ENCODE results near the gene SPEN. TPM values are rescaled to one million over a fixed set of nuclear protein-coding genes. Genes with fewer than 3 reads are reported as not detected.
A peak's percentile ranks its signal among the peaks of the same experiment; 100 is the strongest.

Gene SPEN
- total RNA-seq, 1 donor from 2014 or later = 35.0 TPM

DNA sequence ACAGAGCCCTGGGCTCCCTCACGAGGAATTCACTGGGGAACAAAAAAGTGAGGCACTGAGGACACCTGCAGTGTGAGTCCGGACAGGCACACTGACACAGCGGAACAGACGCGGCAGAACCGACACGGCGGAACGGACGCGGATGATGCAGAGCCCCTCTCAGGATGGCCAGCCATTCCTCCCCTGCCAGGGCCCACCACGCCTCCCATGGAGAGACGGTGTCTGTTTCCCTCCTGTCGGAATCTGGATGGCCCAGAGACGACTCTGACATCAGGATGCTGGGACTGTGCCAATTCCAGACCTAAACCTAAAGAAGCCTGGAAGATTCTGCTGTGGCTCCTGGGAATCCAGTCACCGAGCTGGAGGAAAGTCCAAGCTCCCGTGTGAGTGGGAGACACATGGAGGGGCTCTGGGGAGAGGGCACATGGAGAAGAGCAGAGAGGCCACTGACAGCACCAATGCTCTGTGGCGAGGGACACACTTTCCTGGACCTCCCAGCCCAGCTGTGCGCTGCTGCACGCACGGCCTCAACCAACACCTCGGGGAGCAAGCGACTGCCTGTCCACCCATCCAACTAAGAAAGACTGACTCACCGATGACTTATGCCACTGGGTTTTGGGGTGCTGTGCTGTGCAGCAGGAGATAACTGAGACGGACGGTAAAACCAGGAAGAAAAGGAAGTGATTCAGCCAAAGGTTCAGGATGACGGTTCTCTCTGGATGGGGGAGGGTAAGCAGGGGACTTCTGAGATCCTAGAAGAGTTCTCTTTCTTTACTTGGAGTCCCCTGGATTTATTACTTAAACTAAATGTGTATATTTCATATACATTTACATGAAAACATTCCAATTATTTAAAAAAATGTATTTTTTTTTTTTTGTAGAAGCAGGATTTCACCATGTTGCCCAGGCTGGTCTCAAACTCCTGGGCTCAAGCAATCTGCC lies 105.1 kb downstream of the SPEN start:
- H3K4me3 ChIP-seq (ENCODE audit: insufficient read depth, low read depth, low read length) = peak overlapping the region; percentile 5
- H3K9ac ChIP-seq (ENCODE audit: low read length) = peak overlapping the region; percentile 98
- peaks cover 21% of the 10 kb centered on the region for H4K20me1 ChIP-seq (ENCODE audit: insufficient read depth, low read length)
- DNase-seq (ENCODE audit: low read depth) (peak; percentile 97), FAIRE-seq (peak; percentile 67)
- Mint-ChIP-seq H3K36me3 (ENCODE audit: low read depth, unreplicated experiment) (peaks cover 7% of the 10 kb centered on the region), H3K27me3 (ENCODE audit: low read depth, unreplicated experiment) (no peaks in the 10 kb centered on the region), H3K9me3 (ENCODE audit: unreplicated experiment) (no peaks in the 10 kb centered on the region), H3K4me3 (ENCODE audit: unreplicated experiment) (peak overlapping the region; percentile 64), H3K27ac (ENCODE audit: unreplicated experiment) (peak overlapping the region; percentile 60), H3K4me1 (ENCODE audit: low read depth, unreplicated experiment) (peaks cover 70% of the 10 kb centered on the region)
- H3K4me2 ChIP-seq (ENCODE audit: low read length) = peak overlapping the region; percentile 91
- H3K4me1 ChIP-seq (ENCODE audit: insufficient read depth, low read length) = peaks cover 79% of the 10 kb centered on the region
- no peak for TF ChIP-seq EZH2 (IDR thresholded peaks at IDR 0.05; ENCODE audit: insufficient read depth, low read length)
- TF ChIP-seq, protein P1, sequence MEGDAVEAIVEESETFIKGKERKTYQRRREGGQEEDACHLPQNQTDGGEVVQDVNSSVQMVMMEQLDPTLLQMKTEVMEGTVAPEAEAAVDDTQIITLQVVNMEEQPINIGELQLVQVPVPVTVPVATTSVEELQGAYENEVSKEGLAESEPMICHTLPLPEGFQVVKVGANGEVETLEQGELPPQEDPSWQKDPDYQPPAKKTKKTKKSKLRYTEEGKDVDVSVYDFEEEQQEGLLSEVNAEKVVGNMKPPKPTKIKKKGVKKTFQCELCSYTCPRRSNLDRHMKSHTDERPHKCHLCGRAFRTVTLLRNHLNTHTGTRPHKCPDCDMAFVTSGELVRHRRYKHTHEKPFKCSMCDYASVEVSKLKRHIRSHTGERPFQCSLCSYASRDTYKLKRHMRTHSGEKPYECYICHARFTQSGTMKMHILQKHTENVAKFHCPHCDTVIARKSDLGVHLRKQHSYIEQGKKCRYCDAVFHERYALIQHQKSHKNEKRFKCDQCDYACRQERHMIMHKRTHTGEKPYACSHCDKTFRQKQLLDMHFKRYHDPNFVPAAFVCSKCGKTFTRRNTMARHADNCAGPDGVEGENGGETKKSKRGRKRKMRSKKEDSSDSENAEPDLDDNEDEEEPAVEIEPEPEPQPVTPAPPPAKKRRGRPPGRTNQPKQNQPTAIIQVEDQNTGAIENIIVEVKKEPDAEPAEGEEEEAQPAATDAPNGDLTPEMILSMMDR (IDR thresholded peaks at IDR 0.05; ENCODE audit: insufficient read depth, low read depth, low read length) = no peak
- no peaks in the 10 kb centered on the region for H3K36me3 ChIP-seq (ENCODE audit: insufficient read depth, low read length)
- H2AFZ ChIP-seq (ENCODE audit: low read depth, low read length) = no peak overlapping the region
- peak overlapping the region; percentile 100 for H3K27ac ChIP-seq (ENCODE audit: low read depth, low read length)
- no peaks in the 10 kb centered on the region for H3K27me3 ChIP-seq (ENCODE audit: insufficient read depth, low read length)
- peaks cover 77% of the 10 kb centered on the region for H3K79me2 ChIP-seq (ENCODE audit: insufficient read depth, low read length)
- no peaks in the 10 kb centered on the region for H3K9me3 ChIP-seq (ENCODE audit: insufficient read depth, low read depth, low read length)

DNA sequence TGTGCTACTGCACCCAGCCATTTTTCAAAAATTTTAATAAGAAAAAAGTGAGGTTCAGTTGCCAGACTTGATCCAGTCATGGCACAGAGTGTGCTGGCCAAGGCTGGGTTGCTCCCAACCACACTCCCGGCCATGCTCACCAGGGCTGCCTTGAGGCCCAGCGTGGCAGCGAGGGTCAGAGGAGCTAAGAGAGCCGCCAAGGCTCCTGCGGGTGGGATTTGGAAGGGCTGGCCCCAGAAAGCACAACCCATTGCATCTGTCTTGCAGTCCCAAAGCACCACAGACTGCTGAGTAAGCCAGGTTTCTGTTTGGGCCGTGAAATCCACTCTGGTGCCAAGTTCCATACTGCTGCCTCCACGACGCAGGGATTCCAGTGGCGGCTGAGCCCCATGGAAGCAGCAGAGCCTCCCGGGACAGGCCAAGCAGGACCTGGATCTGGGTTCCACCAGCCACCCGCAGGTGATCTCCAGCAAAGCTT lies 105.8 kb downstream of the SPEN start:
- TF ChIP-seq, protein P1 (IDR thresholded peaks at IDR 0.05; ENCODE audit: insufficient read depth, low read depth, low read length) = no peak
- no peak for TF ChIP-seq EZH2 (IDR thresholded peaks at IDR 0.05; ENCODE audit: insufficient read depth, low read length)
- peak; percentile 60 for DNase-seq (ENCODE audit: low read depth)
- Mint-ChIP-seq H3K27ac (ENCODE audit: unreplicated experiment) (peak overlapping the region; percentile 34), H3K9me3 (ENCODE audit: unreplicated experiment) (no peaks in the 10 kb centered on the region), H3K36me3 (ENCODE audit: low read depth, unreplicated experiment) (peaks cover 6% of the 10 kb centered on the region), H3K4me1 (ENCODE audit: low read depth, unreplicated experiment) (peaks cover 73% of the 10 kb centered on the region), H3K27me3 (ENCODE audit: low read depth, unreplicated experiment) (no peaks in the 10 kb centered on the region), H3K4me3 (ENCODE audit: unreplicated experiment) (no peak overlapping the region)
- peaks cover 80% of the 10 kb centered on the region for H3K4me1 ChIP-seq (ENCODE audit: insufficient read depth, low read length)
- H3K9me3 ChIP-seq (ENCODE audit: insufficient read depth, low read depth, low read length) = no peaks in the 10 kb centered on the region
- no peaks in the 10 kb centered on the region for H3K36me3 ChIP-seq (ENCODE audit: insufficient read depth, low read length)
- peaks cover 22% of the 10 kb centered on the region for H4K20me1 ChIP-seq (ENCODE audit: insufficient read depth, low read length)
- H3K27me3 ChIP-seq (ENCODE audit: insufficient read depth, low read length) = no peaks in the 10 kb centered on the region
- peaks cover 77% of the 10 kb centered on the region for H3K79me2 ChIP-seq (ENCODE audit: insufficient read depth, low read length)
- FAIRE-seq = no peak
- H3K9ac ChIP-seq (ENCODE audit: low read length) = peak overlapping the region; percentile 46
- peak overlapping the region; percentile 91 for H3K4me2 ChIP-seq (ENCODE audit: low read length)
- peak overlapping the region; percentile 100 for H3K27ac ChIP-seq (ENCODE audit: low read depth, low read length)
- H3K4me3 ChIP-seq (ENCODE audit: insufficient read depth, low read depth, low read length) = no peak overlapping the region
- no peak overlapping the region for H2AFZ ChIP-seq (ENCODE audit: low read depth, low read length)

Data from astrocyte (in vitro differentiated cells and primary cell).